Right atrium auricular region (tissue), 2 donors: Measurements from ENCODE around the gene MTMR3. TPM values are rescaled to one million over a fixed set of nuclear protein-coding genes. Genes with fewer than 3 reads are reported as not detected.

Experiments used
- DNase-seq: peaks from one replicate; pipeline ENCODE4 v3.0.0-alpha.2; 2019; ENCODE audit warnings: low spot score
- H3K27ac ChIP-seq, 2 donors: fragments of 200-600 bp; sonication (generic); 1 replicate in 1 of 2; 2 replicates in 1 of 2; pipeline ENCODE4 v1.5.1; 2016 to 2019
- H3K27me3 ChIP-seq, 2 donors: fragments of 200-600 bp; sonication (generic); one replicate each; pipeline versions ENCODE4 v1.5.1 to v1.6.0; 2017 to 2019
- H3K36me3 ChIP-seq: fragments of 200-600 bp; sonication (generic); one replicate; pipeline ENCODE4 v1.5.1; 2016
- H3K4me1 ChIP-seq, 2 donors: fragments of 200-600 bp; sonication (generic); one replicate each; pipeline versions ENCODE4 v1.5.1 to v1.6.0; 2017 to 2019
- H3K4me3 ChIP-seq, 2 donors: fragments of 200-600 bp; sonication (generic); 1 replicate in 1 of 2; 2 replicates in 1 of 2; pipeline ENCODE4 v1.5.1; 2017 to 2019; ENCODE audit warnings: mild to moderate bottlenecking in 1 of 2, moderate library complexity in 1 of 2
- H3K9me3 ChIP-seq, 2 donors: fragments of 200-600 bp; sonication (generic); one replicate each; pipeline ENCODE4 v1.5.1; 2019
- CTCF ChIP-seq, 2 donors: fragments of 200-600 bp; sonication (generic); IDR thresholded peaks; one replicate each; pipeline ENCODE4 v1.5.1; 2019; ENCODE audit warnings: antibody characterized with exemption in 2 of 2
- total RNA-seq, 2 donors: library from RNA; depleted of rRNA; stranded (reverse); fragments of >200 nt; gene quantifications; one replicate each; pipeline ENCODE4 v1.1.0, GENCODE V29; 2016

MTMR3 gene
- total RNA-seq, 2 donors from 2014 or later, result 27.2 to 38.1 TPM

DNA sequence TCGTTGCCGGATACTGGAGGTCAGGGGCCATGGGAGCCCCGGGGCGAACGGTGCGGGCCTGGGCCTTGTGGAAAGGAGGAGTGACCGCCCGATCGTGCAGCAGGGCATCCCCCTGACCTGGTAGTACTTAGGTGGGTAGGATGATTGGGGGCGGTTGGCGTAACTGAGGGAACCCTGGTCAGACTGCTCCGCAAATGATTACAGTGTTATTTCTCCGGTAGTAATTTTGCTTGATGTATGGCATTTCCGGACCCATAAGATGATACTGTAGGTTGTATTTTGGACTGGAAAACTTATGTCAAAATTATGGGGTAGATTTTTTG lies 762 bp downstream of the MTMR3 start:
- TF ChIP-seq CTCF (IDR thresholded peaks at IDR 0.05), result no peak
- peak overlapping the region; percentile 89 to 97 for H3K4me3 ChIP-seq
- peak overlapping the region; percentile 97 to 99 for H3K27ac ChIP-seq
- no peaks in the 10 kb centered on the region for H3K9me3 ChIP-seq
- DNase-seq, result no peak
- H3K36me3 ChIP-seq, result no peaks in the 10 kb centered on the region
- no peaks in the 10 kb centered on the region for H3K27me3 ChIP-seq
- peaks cover 0 to 45% of the 10 kb centered on the region in 2 donors for H3K4me1 ChIP-seq

DNA sequence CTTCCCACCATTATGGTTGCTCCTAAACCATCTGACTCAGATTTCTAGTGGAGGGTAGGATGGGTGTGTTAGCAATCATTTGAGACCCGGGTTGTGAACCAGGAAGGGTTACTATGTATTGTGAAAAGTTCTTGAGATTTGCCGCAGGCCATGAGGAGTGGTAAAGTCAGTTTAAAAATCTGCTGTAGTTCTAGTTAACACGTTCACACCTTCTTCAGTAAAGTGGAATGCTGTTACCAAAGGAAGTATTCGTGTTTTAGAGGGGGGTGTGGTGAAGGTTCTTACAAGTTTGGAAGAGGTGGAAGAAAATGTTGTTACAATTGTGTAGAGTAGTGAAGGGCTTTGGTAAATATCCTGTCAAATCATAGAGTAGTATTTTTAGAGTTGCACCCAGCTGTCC lies 2.6 kb downstream of the MTMR3 start:
- Histone ChIP-seq H3K36me3 (no peaks in the 10 kb centered on the region), H3K9me3 (no peaks in the 10 kb centered on the region), H3K4me3 (no peak overlapping the region), H3K27ac (no peak overlapping the region), H3K27me3 (no peaks in the 10 kb centered on the region), H3K4me1 (peaks cover 0 to 50% of the 10 kb centered on the region in 2 donors)
- TF ChIP-seq CTCF (IDR thresholded peaks at IDR 0.05), result no peak
- DNase-seq, result no peak

- peaks cover 0 to 53% of the 10 kb centered on the region in 2 donors for H3K4me1 ChIP-seq
- H3K27ac ChIP-seq, result no peak overlapping the region
- no peak for TF ChIP-seq CTCF (IDR thresholded peaks at IDR 0.05)
Observed at GRCh38 chr22:29886596-29886995, 3.6 kb downstream of the MTMR3 start.

GRCh38 chr22:29887358-29887757 lies 4.4 kb downstream of the MTMR3 start:
- no peak for TF ChIP-seq CTCF (IDR thresholded peaks at IDR 0.05)
- no peak for DNase-seq
- Histone ChIP-seq H3K27ac (no peak overlapping the region), H3K9me3 (no peaks in the 10 kb centered on the region), H3K4me3 (no peak overlapping the region), H3K27me3 (no peaks in the 10 kb centered on the region), H3K36me3 (no peaks in the 10 kb centered on the region), H3K4me1 (peaks cover 0 to 53% of the 10 kb centered on the region in 2 donors)

More at GRCh38 chr22:29886596-29886995, 3.6 kb downstream of the MTMR3 start:
- Histone ChIP-seq H3K9me3 (no peaks in the 10 kb centered on the region), H3K4me3 (no peak overlapping the region), H3K27me3 (no peaks in the 10 kb centered on the region), H3K36me3 (no peaks in the 10 kb centered on the region)
- no peak for DNase-seq

DNA sequence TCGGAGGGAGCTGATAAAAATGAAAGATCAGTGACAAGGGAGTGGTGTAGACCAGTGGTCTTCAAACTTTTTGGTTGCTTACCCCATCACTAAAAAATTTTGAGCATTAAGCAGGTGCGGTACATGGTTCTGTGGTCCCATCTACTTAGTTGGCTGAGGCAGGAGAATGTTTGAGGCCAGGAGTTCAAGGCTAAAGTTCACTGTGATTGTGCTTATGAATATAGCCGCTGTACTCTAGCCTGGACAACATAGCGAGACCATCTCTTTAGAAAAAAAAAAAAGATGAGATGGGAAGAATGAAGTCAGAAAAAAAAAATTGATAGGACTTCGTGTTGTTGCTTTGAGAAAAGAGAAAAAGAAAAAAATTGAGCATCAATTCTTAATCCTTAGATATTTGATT lies 7.8 kb downstream of the MTMR3 start:
- H3K27ac ChIP-seq, result no peak overlapping the region
- no peak for TF ChIP-seq CTCF (IDR thresholded peaks at IDR 0.05)
- H3K4me3 ChIP-seq, result no peak overlapping the region
- H3K27me3 ChIP-seq, result no peaks in the 10 kb centered on the region
- no peaks in the 10 kb centered on the region for H3K9me3 ChIP-seq
- no peaks in the 10 kb centered on the region for H3K36me3 ChIP-seq
- peaks cover 0 to 39% of the 10 kb centered on the region in 2 donors for H3K4me1 ChIP-seq
- DNase-seq, result no peak
